Measurements from ENCODE around the gene CENPF.

CENPF gene

DNA sequence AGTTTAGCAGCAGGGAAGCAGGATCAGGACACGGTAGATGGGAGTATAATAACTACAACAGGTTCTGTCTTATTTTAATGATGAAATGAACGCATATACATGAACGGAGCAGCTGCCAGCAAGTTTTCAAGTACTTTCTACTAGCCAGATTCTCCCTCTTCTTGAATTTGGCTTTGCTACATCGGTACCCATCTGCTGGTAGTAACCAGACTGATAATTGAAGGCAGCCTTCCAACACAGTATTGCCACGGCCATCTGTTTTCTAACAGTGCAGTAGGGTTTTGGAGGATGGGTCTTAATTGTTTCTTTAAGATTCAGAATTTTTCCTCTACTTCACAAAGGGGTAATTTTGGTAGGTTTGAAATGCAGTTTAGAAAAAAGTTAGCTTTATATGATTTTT lies 33.4 kb downstream of the CENPF start:
- TF ChIP-seq TCF12 (IDR thresholded peaks at IDR 0.05; ENCODE audit: low read depth): no peak

DNA sequence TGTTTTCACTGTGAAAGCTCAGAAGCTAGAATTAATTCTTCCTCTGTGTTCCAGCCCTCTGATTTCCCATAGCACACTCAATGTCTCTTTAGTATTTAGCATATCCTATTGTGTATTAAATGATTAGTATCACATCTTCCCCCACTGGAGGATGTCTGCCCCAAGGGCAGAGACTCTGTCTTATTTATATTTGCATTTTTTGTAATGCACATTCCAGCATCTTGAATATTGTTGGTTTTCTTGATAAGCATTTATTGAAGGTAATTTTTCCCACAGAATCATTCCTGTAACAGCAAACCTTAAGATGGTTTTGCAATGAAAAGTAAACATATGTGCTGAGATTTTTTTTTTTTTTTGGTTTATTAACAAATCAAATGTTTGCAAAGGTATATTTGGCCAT lies 34.1 kb downstream of the CENPF start:
- no peak for TF ChIP-seq TAF1 (IDR thresholded peaks at IDR 0.05; ENCODE audit: low read depth)
- TF ChIP-seq, protein P1, sequence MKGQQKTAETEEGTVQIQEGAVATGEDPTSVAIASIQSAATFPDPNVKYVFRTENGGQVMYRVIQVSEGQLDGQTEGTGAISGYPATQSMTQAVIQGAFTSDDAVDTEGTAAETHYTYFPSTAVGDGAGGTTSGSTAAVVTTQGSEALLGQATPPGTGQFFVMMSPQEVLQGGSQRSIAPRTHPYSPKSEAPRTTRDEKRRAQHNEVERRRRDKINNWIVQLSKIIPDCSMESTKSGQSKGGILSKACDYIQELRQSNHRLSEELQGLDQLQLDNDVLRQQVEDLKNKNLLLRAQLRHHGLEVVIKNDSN (IDR thresholded peaks at IDR 0.05): no peak

DNA sequence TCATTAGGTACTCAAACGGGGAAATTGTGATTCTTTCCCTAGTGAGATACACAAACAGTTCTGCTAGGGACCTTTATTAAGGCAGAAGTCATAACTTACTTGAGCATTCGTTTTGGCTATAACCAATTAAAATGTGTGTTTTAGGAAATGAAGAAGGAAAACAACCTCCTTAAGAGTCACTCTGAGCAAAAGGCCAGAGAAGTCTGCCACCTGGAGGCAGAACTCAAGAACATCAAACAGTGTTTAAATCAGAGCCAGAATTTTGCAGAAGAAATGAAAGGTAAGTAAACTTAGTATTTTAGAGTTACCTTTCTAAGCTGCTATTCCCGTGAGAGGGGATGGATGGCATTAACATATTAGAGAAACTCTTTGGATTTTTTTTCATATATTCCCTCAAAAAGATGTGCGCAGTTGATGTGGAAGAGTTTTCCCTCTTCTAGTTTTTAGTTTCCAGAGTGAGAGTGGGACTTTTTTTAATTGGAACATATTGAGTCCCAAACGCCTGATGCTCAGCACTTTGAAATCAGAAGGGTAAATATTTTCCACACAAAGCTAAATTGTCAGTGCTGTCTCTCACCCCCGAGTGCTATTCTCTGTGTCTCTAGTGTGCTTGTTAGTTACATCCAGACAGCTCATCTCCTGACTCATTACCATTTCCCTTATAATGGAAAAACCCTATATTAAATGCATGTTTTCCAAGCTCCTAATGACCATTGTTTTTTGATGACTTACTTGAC lies 34.9 kb downstream of the CENPF start:
- TF ChIP-seq TAF1 (IDR thresholded peaks at IDR 0.05; ENCODE audit: low read depth): no peak
- TF ChIP-seq RAD21 (IDR thresholded peaks at IDR 0.05; ENCODE audit: low read depth): peak; percentile 33

DNA sequence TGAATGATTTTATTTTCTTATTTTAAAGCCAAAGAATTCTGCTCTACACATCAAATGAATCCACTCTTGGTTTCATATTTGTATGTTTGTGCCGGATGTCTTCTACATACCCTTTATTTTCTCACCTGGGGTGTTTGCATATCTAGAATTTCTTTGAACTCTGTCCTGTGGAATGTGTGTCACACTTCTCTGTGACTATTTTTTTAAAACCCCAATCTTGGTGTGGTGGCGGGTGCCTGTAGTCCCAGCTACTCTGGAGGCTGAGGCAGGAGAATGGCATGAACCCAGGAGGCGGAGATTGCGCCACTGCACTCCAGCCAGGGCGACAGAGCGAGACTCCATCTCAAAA lies 35.4 kb downstream of the CENPF start:
- TF ChIP-seq YY1 (IDR thresholded peaks at IDR 0.05; ENCODE audit: low read depth) (no peak), ZBTB7A (IDR thresholded peaks at IDR 0.05; ENCODE audit: low read depth) (no peak), TEAD4 (IDR thresholded peaks at IDR 0.05) (no peak), RAD21 (IDR thresholded peaks at IDR 0.05; ENCODE audit: low read depth) (no peak), CREB1 (IDR thresholded peaks at IDR 0.05; ENCODE audit: low read depth) (no peak), FOXM1 (IDR thresholded peaks at IDR 0.05; ENCODE audit: borderline replicate concordance, low read depth) (no peak), TAF1 (IDR thresholded peaks at IDR 0.05; ENCODE audit: low read depth) (no peak)
- TF ChIP-seq, protein P2, sequence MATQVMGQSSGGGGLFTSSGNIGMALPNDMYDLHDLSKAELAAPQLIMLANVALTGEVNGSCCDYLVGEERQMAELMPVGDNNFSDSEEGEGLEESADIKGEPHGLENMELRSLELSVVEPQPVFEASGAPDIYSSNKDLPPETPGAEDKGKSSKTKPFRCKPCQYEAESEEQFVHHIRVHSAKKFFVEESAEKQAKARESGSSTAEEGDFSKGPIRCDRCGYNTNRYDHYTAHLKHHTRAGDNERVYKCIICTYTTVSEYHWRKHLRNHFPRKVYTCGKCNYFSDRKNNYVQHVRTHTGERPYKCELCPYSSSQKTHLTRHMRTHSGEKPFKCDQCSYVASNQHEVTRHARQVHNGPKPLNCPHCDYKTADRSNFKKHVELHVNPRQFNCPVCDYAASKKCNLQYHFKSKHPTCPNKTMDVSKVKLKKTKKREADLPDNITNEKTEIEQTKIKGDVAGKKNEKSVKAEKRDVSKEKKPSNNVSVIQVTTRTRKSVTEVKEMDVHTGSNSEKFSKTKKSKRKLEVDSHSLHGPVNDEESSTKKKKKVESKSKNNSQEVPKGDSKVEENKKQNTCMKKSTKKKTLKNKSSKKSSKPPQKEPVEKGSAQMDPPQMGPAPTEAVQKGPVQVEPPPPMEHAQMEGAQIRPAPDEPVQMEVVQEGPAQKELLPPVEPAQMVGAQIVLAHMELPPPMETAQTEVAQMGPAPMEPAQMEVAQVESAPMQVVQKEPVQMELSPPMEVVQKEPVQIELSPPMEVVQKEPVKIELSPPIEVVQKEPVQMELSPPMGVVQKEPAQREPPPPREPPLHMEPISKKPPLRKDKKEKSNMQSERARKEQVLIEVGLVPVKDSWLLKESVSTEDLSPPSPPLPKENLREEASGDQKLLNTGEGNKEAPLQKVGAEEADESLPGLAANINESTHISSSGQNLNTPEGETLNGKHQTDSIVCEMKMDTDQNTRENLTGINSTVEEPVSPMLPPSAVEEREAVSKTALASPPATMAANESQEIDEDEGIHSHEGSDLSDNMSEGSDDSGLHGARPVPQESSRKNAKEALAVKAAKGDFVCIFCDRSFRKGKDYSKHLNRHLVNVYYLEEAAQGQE (IDR thresholded peaks at IDR 0.05; ENCODE audit: low read depth): no peak
- TF ChIP-seq, protein P1 (IDR thresholded peaks at IDR 0.05): no peak

DNA sequence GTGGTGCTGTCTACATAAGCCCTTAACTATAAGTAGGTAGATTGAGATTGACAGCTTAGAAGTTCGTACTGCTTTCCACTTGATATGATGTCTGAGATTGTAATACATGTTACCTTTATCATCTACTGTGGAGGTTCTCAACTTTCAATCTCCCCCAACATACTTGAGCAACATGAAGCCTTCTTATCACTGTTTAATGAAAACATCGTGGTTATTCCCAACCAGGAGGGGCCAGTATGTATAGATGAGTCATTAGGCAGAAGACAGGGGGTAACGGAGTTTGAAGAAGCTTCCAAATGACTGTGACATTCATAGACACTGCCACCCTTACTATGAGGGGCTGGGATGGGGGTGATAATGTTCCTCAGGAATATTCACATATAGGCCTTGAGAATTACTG lies 36.0 kb downstream of the CENPF start:
- TF ChIP-seq TCF12 (IDR thresholded peaks at IDR 0.05; ENCODE audit: low read depth) (no peak), CREB1 (IDR thresholded peaks at IDR 0.05; ENCODE audit: low read depth) (no peak), RAD21 (IDR thresholded peaks at IDR 0.05; ENCODE audit: low read depth) (no peak), EGR1 (IDR thresholded peaks at IDR 0.05) (no peak), CEBPB (IDR thresholded peaks at IDR 0.05) (no peak), ZBTB7A (IDR thresholded peaks at IDR 0.05; ENCODE audit: low read depth) (no peak)
- TF ChIP-seq, protein P1 (IDR thresholded peaks at IDR 0.05): no peak
- TF ChIP-seq, protein P2 (IDR thresholded peaks at IDR 0.05; ENCODE audit: low read depth): no peak

DNA sequence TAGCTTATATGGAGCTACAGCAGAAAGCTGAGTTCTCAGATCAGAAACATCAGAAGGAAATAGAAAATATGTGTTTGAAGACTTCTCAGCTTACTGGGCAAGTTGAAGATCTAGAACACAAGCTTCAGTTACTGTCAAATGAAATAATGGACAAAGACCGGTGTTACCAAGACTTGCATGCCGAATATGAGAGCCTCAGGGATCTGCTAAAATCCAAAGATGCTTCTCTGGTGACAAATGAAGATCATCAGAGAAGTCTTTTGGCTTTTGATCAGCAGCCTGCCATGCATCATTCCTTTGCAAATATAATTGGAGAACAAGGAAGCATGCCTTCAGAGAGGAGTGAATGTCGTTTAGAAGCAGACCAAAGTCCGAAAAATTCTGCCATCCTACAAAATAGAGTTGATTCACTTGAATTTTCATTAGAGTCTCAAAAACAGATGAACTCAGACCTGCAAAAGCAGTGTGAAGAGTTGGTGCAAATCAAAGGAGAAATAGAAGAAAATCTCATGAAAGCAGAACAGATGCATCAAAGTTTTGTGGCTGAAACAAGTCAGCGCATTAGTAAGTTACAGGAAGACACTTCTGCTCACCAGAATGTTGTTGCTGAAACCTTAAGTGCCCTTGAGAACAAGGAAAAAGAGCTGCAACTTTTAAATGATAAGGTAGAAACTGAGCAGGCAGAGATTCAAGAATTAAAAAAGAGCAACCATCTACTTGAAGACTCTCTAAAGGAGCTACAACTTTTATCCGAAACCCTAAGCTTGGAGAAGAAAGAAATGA lies 37.6 kb downstream of the CENPF start:
- TF ChIP-seq TEAD4 (IDR thresholded peaks at IDR 0.05) (no peak), ZBTB7A (IDR thresholded peaks at IDR 0.05; ENCODE audit: low read depth) (no peak), YY1 (IDR thresholded peaks at IDR 0.05; ENCODE audit: low read depth) (no peak), EGR1 (IDR thresholded peaks at IDR 0.05) (no peak), FOXM1 (IDR thresholded peaks at IDR 0.05; ENCODE audit: borderline replicate concordance, low read depth) (no peak), EP300 (IDR thresholded peaks at IDR 0.05; ENCODE audit: borderline replicate concordance) (no peak), RAD21 (IDR thresholded peaks at IDR 0.05; ENCODE audit: low read depth) (no peak), TAF1 (IDR thresholded peaks at IDR 0.05; ENCODE audit: low read depth) (no peak), TCF12 (IDR thresholded peaks at IDR 0.05; ENCODE audit: low read depth) (no peak), NFIC (IDR thresholded peaks at IDR 0.05) (no peak), CREB1 (IDR thresholded peaks at IDR 0.05; ENCODE audit: low read depth) (no peak), CEBPB (IDR thresholded peaks at IDR 0.05) (no peak)
- TF ChIP-seq, protein P2 (IDR thresholded peaks at IDR 0.05; ENCODE audit: low read depth): no peak
- TF ChIP-seq, protein P3, sequence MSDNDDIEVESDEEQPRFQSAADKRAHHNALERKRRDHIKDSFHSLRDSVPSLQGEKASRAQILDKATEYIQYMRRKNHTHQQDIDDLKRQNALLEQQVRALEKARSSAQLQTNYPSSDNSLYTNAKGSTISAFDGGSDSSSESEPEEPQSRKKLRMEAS (IDR thresholded peaks at IDR 0.05): no peak
- TF ChIP-seq, protein P1 (IDR thresholded peaks at IDR 0.05): no peak

All from Ishikawa (cell line).